ENCODE results near the gene PTPRM. TPM values are rescaled to one million over a fixed set of nuclear protein-coding genes. Genes with fewer than 3 reads are reported as not detected.

PTPRM gene
- total RNA-seq, 1 experiment from 2014 or later, result not detected

GRCh38 chr18:8046441-8046840 is 479.3 kb downstream of the PTPRM start:
- Histone ChIP-seq H3K27ac (ENCODE audit: low read depth, low read length, poor library complexity, severe bottlenecking) (no peak overlapping the region), H3K9me3 (ENCODE audit: low read depth, low read length, poor library complexity, severe bottlenecking) (no peaks in the 10 kb centered on the region), H3K36me3 (ENCODE audit: insufficient read depth, low read length, poor library complexity, severe bottlenecking) (no peaks in the 10 kb centered on the region), H3K4me1 (ENCODE audit: insufficient read depth, low read length, poor library complexity, severe bottlenecking) (no peaks in the 10 kb centered on the region), H3K27me3 (replicated peaks; ENCODE audit: insufficient read depth, low read depth, low read length, poor library complexity) (no peaks in the 10 kb centered on the region), H3K4me3 (ENCODE audit: low read depth, low read length, poor library complexity, severe bottlenecking) (no peak overlapping the region)
- intact Hi-C loops (cut with micrococcal nuclease; ENCODE audit: unreplicated experiment), result no loop called here
- TF ChIP-seq CTCF (conservative IDR thresholded peaks at IDR 0.05; ENCODE audit: low read depth, low read length) (no peak), EZH2 (IDR thresholded peaks at IDR 0.05; ENCODE audit: borderline replicate concordance, low read depth, low read length, poor library complexity, severe bottlenecking) (no peak)
- POLR2A ChIA-PET (ENCODE audit: low non-redundant PET), result no interaction called here
- CTCF ChIA-PET, result no interaction called here
- no peak for DNase-seq (ENCODE audit: low spot score)
- BruUV-seq (replicated peaks), result no TSS peak

DNA sequence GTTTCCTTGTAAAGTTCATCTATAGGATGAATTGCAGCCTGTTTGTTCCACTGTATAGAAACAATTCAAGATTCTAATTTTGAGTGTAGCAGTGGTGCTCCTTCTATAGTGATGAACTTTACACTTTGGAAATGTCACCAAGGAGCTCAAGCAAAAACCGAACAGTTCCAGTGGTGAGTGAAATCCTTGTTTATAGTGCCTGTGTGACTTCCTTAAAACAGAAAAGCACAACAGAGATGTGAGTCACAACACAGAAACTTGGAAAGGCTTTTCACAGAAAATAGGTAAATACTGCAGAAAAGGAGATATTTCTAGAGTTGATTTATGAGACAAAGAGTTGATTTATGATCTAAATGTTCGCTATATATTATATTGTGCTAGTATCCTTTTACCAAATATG is 482.0 kb downstream of the PTPRM start:
- TF ChIP-seq CTCF (conservative IDR thresholded peaks at IDR 0.05; ENCODE audit: low read depth, low read length) (no peak), EZH2 (IDR thresholded peaks at IDR 0.05; ENCODE audit: borderline replicate concordance, low read depth, low read length, poor library complexity, severe bottlenecking) (no peak)
- no peak overlapping the region for H3K27ac ChIP-seq (ENCODE audit: low read depth, low read length, poor library complexity, severe bottlenecking)
- no TSS peak for BruUV-seq (replicated peaks)
- H3K4me1 ChIP-seq (ENCODE audit: insufficient read depth, low read length, poor library complexity, severe bottlenecking), result no peaks in the 10 kb centered on the region
- DNase-seq (ENCODE audit: low spot score), result no peak
- POLR2A ChIA-PET (ENCODE audit: low non-redundant PET), result no interaction called here
- no peaks in the 10 kb centered on the region for H3K27me3 ChIP-seq (replicated peaks; ENCODE audit: insufficient read depth, low read depth, low read length, poor library complexity)
- no peaks in the 10 kb centered on the region for H3K36me3 ChIP-seq (ENCODE audit: insufficient read depth, low read length, poor library complexity, severe bottlenecking)
- intact Hi-C loops (cut with micrococcal nuclease; ENCODE audit: unreplicated experiment), result no loop called here
- no peaks in the 10 kb centered on the region for H3K9me3 ChIP-seq (ENCODE audit: low read depth, low read length, poor library complexity, severe bottlenecking)
- no peak overlapping the region for H3K4me3 ChIP-seq (ENCODE audit: low read depth, low read length, poor library complexity, severe bottlenecking)
- CTCF ChIA-PET, result no interaction called here

DNA sequence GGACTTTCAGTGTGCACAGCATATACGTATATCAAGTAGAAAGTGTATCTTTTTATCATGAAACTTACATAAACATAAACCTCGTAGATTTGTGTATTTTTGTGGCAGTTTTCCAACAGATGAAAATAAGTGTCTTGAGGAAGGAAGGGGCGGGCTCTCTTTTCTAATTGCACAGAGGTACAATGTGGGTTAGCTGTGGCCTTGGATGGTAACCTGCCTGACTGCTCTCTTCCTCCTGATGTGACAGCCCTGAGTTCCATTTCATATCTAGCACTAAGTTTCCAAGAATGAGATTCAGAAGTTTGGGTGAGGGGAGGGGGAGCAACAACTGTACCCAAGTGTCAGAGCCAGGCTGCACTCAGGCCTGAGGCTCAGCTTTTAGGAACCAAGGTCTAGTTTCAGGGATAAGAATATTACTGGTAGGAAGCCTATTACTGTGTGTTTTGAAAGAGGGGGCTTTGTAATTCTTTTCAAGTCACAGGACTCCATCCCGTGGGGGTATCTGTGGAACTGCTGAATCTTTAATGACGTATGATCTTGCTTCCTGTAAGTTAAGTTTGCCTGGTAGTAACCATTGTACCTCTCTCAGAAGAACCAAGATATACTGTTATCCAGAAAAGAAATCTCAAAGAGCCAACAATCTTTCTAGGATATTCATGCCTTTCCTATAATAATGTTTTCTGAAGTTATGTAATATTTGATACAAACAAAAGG is 483.7 kb downstream of the PTPRM start:
- BruUV-seq (replicated peaks), result no TSS peak
- ChIA-PET CTCF (no interaction called here), POLR2A (ENCODE audit: low non-redundant PET) (no interaction called here)
- Histone ChIP-seq H3K9me3 (ENCODE audit: low read depth, low read length, poor library complexity, severe bottlenecking) (no peaks in the 10 kb centered on the region), H3K4me3 (ENCODE audit: low read depth, low read length, poor library complexity, severe bottlenecking) (no peak overlapping the region), H3K27ac (ENCODE audit: low read depth, low read length, poor library complexity, severe bottlenecking) (no peak overlapping the region), H3K27me3 (replicated peaks; ENCODE audit: insufficient read depth, low read depth, low read length, poor library complexity) (no peaks in the 10 kb centered on the region), H3K36me3 (ENCODE audit: insufficient read depth, low read length, poor library complexity, severe bottlenecking) (no peaks in the 10 kb centered on the region), H3K4me1 (ENCODE audit: insufficient read depth, low read length, poor library complexity, severe bottlenecking) (no peaks in the 10 kb centered on the region)
- intact Hi-C loops (cut with micrococcal nuclease; ENCODE audit: unreplicated experiment), result no loop called here
- TF ChIP-seq EZH2 (IDR thresholded peaks at IDR 0.05; ENCODE audit: borderline replicate concordance, low read depth, low read length, poor library complexity, severe bottlenecking) (no peak), CTCF (conservative IDR thresholded peaks at IDR 0.05; ENCODE audit: low read depth, low read length) (no peak)
- DNase-seq (ENCODE audit: low spot score), result no peak
